Gastrocnemius medialis (tissue), 4 donors: ENCODE measurements around the gene TNFAIP3. TPM values are rescaled to one million over a fixed set of nuclear protein-coding genes. Genes with fewer than 3 reads are reported as not detected.

Experiments
- ATAC-seq, 2 donors: fragments of 150-250 bp; one replicate each; pipeline ENCODE4 v1.9.1; 2016
- DNase-seq, 2 donors: peaks; one replicate each; pipeline ENCODE4 v3.0.0-alpha.2; 2019
- H3K27ac ChIP-seq, 4 donors: fragments of 200-600 bp; sonication (generic); 1 replicate in 1 of 4; 2 replicates in 3 of 4; pipeline ENCODE4 v1.5.1; 2016 to 2018; ENCODE audit warnings: mild to moderate bottlenecking in 2 of 4, moderate library complexity in 1 of 4
- H3K27me3 ChIP-seq, 3 donors: fragments of 200-600 bp; sonication (generic) in 2 of 3; 1 replicate in 1 of 3; 2 replicates in 2 of 3; pipeline versions ENCODE4 v1.5.1 to v1.6.0; 2016 to 2019; ENCODE audit warnings: mild to moderate bottlenecking in 1 of 3, moderate library complexity in 1 of 3
- H3K36me3 ChIP-seq, 2 donors: fragments of 200-600 bp; sonication (generic) in 1 of 2; one replicate each; pipeline ENCODE4 v1.5.1; 2017 to 2018
- H3K4me1 ChIP-seq, 2 donors: fragments of 200-600 bp; sonication (generic) in 1 of 2; one replicate each; pipeline ENCODE4 v1.5.1; 2016 to 2017; ENCODE audit warnings: mild to moderate bottlenecking in 2 of 2
- H3K4me3 ChIP-seq, 4 donors: fragments of 200-600 bp; sonication (generic) in 3 of 4; 1 replicate in 1 of 4; 2 replicates in 3 of 4; pipeline ENCODE4 v1.5.1; 2016 to 2019; ENCODE audit warnings: mild to moderate bottlenecking in 2 of 4
- H3K9me3 ChIP-seq, 3 donors: fragments of 200-600 bp; sonication (generic) in 2 of 3; 1 replicate in 1 of 3; 2 replicates in 2 of 3; pipeline ENCODE4 v1.5.1; 2016 to 2019
- CTCF ChIP-seq, 5 experiments: fragments of 450-650 bp in 3 of 5; fragments of 200-600 bp in 2 of 5; sonication (generic) in 2 of 5; IDR thresholded peaks in 4 of 5; conservative IDR thresholded peaks in 1 of 5; 1 replicate in 4 of 5; 2 replicates in 1 of 5; pipeline ENCODE4 v1.5.1; 2016 to 2019; ENCODE audit warnings: antibody characterized with exemption in 5 of 5, mild to moderate bottlenecking in 3 of 5, moderate library complexity in 3 of 5
- POLR2A ChIP-seq, 2 donors: fragments of 450-650 bp; IDR thresholded peaks; one replicate each; pipeline ENCODE4 v1.6.1; 2017; ENCODE audit warnings: antibody characterized with exemption in 2 of 2, mild to moderate bottlenecking in 2 of 2, moderate library complexity in 2 of 2
- in situ Hi-C, 4 donors: fragments of 200-750 bp; cut with MboI; loops; one replicate each; pipeline versions ENCODE4 v1.15.0 to v1.8.0; 2017; ENCODE audit warnings: low sequenced_read_pairs in 4 of 4
- intact Hi-C: fragments of 100-400 bp; cut with DNase I; formaldehyde crosslinking; loops from one replicate; pipeline ENCODE4 v1.15.1; 2023; ENCODE audit warnings: low total_unique reads
- total RNA-seq, 4 donors: library from RNA; depleted of rRNA; stranded (reverse); fragments of >200 nt; gene quantifications; one replicate each; pipeline versions ENCODE4 v1.1.0 to v1.2.3, GENCODE V29; 2016

The TNFAIP3 gene
- total RNA-seq, 4 donors from 2014 or later: 2.6 to 7.1 (median 4.7) TPM

DNA sequence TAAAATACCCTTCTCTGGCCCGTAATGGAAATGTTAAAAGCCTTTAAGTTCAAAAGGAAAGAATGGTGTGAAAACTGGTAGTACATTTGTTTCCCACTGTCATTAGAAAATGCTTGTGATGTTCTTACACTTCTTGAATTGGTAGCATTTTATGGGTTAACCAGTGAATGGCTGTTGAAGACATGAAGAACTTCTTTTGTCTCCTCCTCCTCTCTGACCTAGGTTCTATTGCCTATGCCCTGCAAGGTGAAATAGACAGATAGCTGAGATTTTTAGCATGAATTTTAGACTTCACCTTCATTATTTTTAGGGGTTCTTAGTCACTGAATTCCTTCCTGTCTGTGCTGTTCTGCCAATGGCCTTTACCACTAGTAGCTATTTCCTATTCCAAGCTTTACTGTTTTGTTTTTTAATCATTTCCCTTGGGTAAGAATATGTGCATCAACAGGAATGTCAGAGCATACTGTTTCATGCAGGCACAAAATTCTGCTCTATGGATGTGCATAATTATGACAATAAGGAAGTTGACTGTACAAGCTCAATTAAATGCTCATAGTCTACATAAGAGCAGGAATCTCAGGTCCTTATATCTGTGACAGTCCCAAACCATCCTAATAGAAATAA, 4.9 kb downstream of the TNFAIP3 start:
- no peaks in the 10 kb centered on the region for H3K9me3 ChIP-seq
- H3K27me3 ChIP-seq: no peaks in the 10 kb centered on the region
- in situ Hi-C loops: loop anchor here in 1 of 4 donors (10.0 kb wide), 1 partner anchor 73 kb away; no protein-coding TSS in a partner anchor
- intact Hi-C loops: loop anchor here (5.0 kb wide), 1 partner anchor 60 kb away; no protein-coding TSS in a partner anchor
- H3K4me1 ChIP-seq: peaks cover 34 to 50% of the 10 kb centered on the region in 2 donors
- H3K4me3 ChIP-seq: no peak overlapping the region
- H3K27ac ChIP-seq: peak overlapping the region; percentile 31 to 65 (median 38)
- ATAC-seq: no peak
- TF ChIP-seq POLR2A (IDR thresholded peaks at IDR 0.05): no peak
- no peak for TF ChIP-seq CTCF (IDR thresholded peaks at IDR 0.05 in 4 of 5, conservative IDR thresholded peaks at IDR 0.05 in 1 of 5)
- no peak for DNase-seq
- peaks cover 0 to 29% of the 10 kb centered on the region in 2 donors for H3K36me3 ChIP-seq

- ATAC-seq (no peak), DNase-seq (no peak)
- peaks cover 0 to 36% of the 10 kb centered on the region in 2 donors for H3K36me3 ChIP-seq
- no peaks in the 10 kb centered on the region for H3K27me3 ChIP-seq
- H3K9me3 ChIP-seq: no peaks in the 10 kb centered on the region
- H3K4me3 ChIP-seq: peak overlapping the region in 2 of 4 donors; percentile 7 to 19
- intact Hi-C loops (loop anchor here (5.0 kb wide), 1 partner anchor 60 kb away; no protein-coding TSS in a partner anchor), in situ Hi-C loops (loop anchor here in 1 of 4 donors (10.0 kb wide), 1 partner anchor 72 kb away; no protein-coding TSS in a partner anchor)
- H3K27ac ChIP-seq: peak overlapping the region in 3 of 4 donors; percentile 34 to 65 (median 36)
- peaks cover 33 to 50% of the 10 kb centered on the region in 2 donors for H3K4me1 ChIP-seq
- no peak for TF ChIP-seq POLR2A (IDR thresholded peaks at IDR 0.05)
- no peak for TF ChIP-seq CTCF (IDR thresholded peaks at IDR 0.05 in 4 of 5, conservative IDR thresholded peaks at IDR 0.05 in 1 of 5)
These were observed 5.6 kb downstream of the TNFAIP3 start for GRCh38 chr6:137872581-137873115.

- H3K4me3 ChIP-seq: peak overlapping the region in 2 of 4 donors; percentile 7 to 19
- intact Hi-C loops: loop anchor here (5.0 kb wide), 1 partner anchor 59 kb away; no protein-coding TSS in a partner anchor
- in situ Hi-C loops: loop anchor here in 1 of 4 donors (10.0 kb wide), 1 partner anchor 71 kb away; no protein-coding TSS in a partner anchor
- TF ChIP-seq CTCF (IDR thresholded peaks at IDR 0.05 in 4 of 5, conservative IDR thresholded peaks at IDR 0.05 in 1 of 5): no peak
- peak in 1 of 2 donors; percentile 34 for TF ChIP-seq POLR2A (IDR thresholded peaks at IDR 0.05)
- peaks cover 0 to 41% of the 10 kb centered on the region in 2 donors for H3K36me3 ChIP-seq
- ATAC-seq (peak; percentile 93), DNase-seq (peak; percentile 69 to 81)
- peak overlapping the region; percentile 13 to 65 (median 35) for H3K27ac ChIP-seq
- H3K4me1 ChIP-seq: peaks cover 27 to 48% of the 10 kb centered on the region in 2 donors
- H3K27me3 ChIP-seq: no peaks in the 10 kb centered on the region
- no peaks in the 10 kb centered on the region for H3K9me3 ChIP-seq
These were observed 6.3 kb downstream of the TNFAIP3 start for GRCh38 chr6:137873273-137873762.

DNA sequence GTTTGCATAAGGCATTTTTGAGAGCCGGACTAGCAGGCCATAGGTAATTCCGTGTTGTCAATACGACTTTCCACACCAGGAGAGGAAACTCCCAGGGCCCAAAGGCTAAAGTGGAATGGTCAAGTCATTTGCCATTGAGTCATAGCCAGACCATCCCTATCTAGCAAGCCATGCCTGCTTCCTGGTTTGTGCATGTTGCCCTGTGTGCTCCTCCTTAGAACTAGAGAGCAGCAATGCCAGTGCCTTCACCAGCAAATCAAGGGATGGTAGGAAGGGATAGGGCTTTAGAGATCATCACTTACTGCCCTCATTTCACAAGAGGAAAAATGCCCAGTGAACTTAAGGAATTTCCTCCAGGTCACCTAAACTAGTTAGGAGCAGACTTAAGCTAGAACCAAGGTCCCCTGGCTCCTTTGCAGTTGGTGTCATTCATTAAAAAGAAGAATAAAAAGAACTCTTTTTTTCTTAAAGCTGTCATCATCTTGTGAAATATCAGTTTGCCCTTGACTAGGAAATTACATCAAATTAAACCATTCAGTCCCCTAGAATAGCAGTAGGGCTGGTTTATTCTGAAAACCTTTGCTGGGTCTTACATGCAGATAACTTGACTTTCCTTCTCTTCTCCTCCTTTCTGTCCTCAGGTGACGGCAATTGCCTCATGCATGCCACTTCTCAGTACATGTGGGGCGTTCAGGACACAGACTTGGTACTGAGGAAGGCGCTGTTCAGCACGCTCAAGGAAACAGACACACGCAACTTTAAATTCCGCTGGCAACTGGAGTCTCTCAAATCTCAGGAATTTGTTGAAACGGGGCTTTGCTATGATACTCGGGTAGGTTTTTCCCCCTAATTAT, 7.4 kb downstream of the TNFAIP3 start:
- peaks cover 19 to 40% of the 10 kb centered on the region in 2 donors for H3K4me1 ChIP-seq
- H3K9me3 ChIP-seq: no peaks in the 10 kb centered on the region
- H3K27me3 ChIP-seq: no peaks in the 10 kb centered on the region
- peak overlapping the region in 3 of 4 donors; percentile 34 to 65 (median 36) for H3K27ac ChIP-seq
- intact Hi-C loops: loop anchor here (5.0 kb wide), 1 partner anchor 58 kb away; no protein-coding TSS in a partner anchor
- no peak overlapping the region for H3K4me3 ChIP-seq
- in situ Hi-C loops: loop anchor here in 1 of 4 donors (5.0 to 10.0 kb wide), 2 partner anchors 70 to 167 kb away; no protein-coding TSS in a partner anchor
- DNase-seq: no peak
- TF ChIP-seq CTCF (IDR thresholded peaks at IDR 0.05 in 4 of 5, conservative IDR thresholded peaks at IDR 0.05 in 1 of 5): no peak
- TF ChIP-seq POLR2A (IDR thresholded peaks at IDR 0.05): no peak
- peaks cover 0 to 52% of the 10 kb centered on the region in 2 donors for H3K36me3 ChIP-seq
- ATAC-seq: no peak
